Measurements from ENCODE around the gene ARHGEF17. TPM values are rescaled to one million over a fixed set of nuclear protein-coding genes. Genes with fewer than 3 reads are reported as not detected.

The ARHGEF17 gene
- total RNA-seq, 4 donors from 2014 or later, result 10.2 to 18.8 (median 14.7) TPM

GRCh38 chr11:73366265-73366610 lies 58.2 kb downstream of the ARHGEF17 start:
- no peak overlapping the region for H3K4me3 ChIP-seq (ENCODE audit: low read depth, poor library complexity, severe bottlenecking)
- TF ChIP-seq POLR2A (IDR thresholded peaks at IDR 0.05) (no peak), CTCF (IDR thresholded peaks at IDR 0.05) (no peak)
- DNase-seq (ENCODE audit: low spot score in 2 of 2), result no peak
- WGBS, 2 donors, result 90 to 96% methylated on average over 4 of the region's 4 CpGs
- intact Hi-C loops (cut with DNase I; ENCODE audit: low total_unique reads), result no loop called here

GRCh38 chr11:73366953-73367352 lies 58.9 kb downstream of the ARHGEF17 start:
- 73 to 76% methylated on average over 6 of the region's 6 CpGs for WGBS, 2 donors
- intact Hi-C loops (cut with DNase I; ENCODE audit: low total_unique reads), result no loop called here
- TF ChIP-seq POLR2A (IDR thresholded peaks at IDR 0.05) (no peak), CTCF (IDR thresholded peaks at IDR 0.05) (no peak)
- no peak for DNase-seq (ENCODE audit: low spot score in 2 of 2)
- no peak overlapping the region for H3K4me3 ChIP-seq (ENCODE audit: low read depth, poor library complexity, severe bottlenecking)

GRCh38 chr11:73367482-73368024 lies 59.5 kb downstream of the ARHGEF17 start:
- TF ChIP-seq CTCF (IDR thresholded peaks at IDR 0.05), result no peak
- intact Hi-C loops (cut with DNase I; ENCODE audit: low total_unique reads), result no loop called here
- DNase-seq (ENCODE audit: low spot score in 2 of 2), result no peak
- WGBS, 2 donors, result 74 to 79% methylated on average over 17 to 18 of the region's 20 CpGs
- H3K4me3 ChIP-seq (ENCODE audit: low read depth, poor library complexity, severe bottlenecking), result no peak overlapping the region

- no peak for DNase-seq (ENCODE audit: low spot score in 2 of 2)
- TF ChIP-seq POLR2A (IDR thresholded peaks at IDR 0.05) (no peak), CTCF (IDR thresholded peaks at IDR 0.05) (no peak)
- H3K4me3 ChIP-seq (ENCODE audit: low read depth, poor library complexity, severe bottlenecking), result no peak overlapping the region
- WGBS, 2 donors, result 68 to 69% methylated on average over 6 of the region's 6 CpGs
- intact Hi-C loops (cut with DNase I; ENCODE audit: low total_unique reads), result no loop called here
Measured at GRCh38 chr11:73372375-73372993, 64.4 kb downstream of the ARHGEF17 start.

- intact Hi-C loops (cut with DNase I; ENCODE audit: low total_unique reads), result no loop called here
- DNase-seq (ENCODE audit: low spot score in 2 of 2), result no peak
- WGBS, 2 donors, result 61 to 80% methylated on average over 4 of the region's 4 CpGs
- no peak for TF ChIP-seq CTCF (IDR thresholded peaks at IDR 0.05)
- TF ChIP-seq POLR2A (IDR thresholded peaks at IDR 0.05), result no peak
- H3K4me3 ChIP-seq (ENCODE audit: low read depth, poor library complexity, severe bottlenecking), result no peak overlapping the region
Measured at GRCh38 chr11:73374151-73374550, 66.1 kb downstream of the ARHGEF17 start.

- TF ChIP-seq CTCF (IDR thresholded peaks at IDR 0.05), result no peak
- no peak for TF ChIP-seq POLR2A (IDR thresholded peaks at IDR 0.05)
- WGBS, 2 donors, result 63 to 66% methylated on average over 6 of the region's 6 CpGs
- intact Hi-C loops (cut with DNase I; ENCODE audit: low total_unique reads), result no loop called here
- DNase-seq (ENCODE audit: low spot score in 2 of 2), result no peak
- no peak overlapping the region for H3K4me3 ChIP-seq (ENCODE audit: low read depth, poor library complexity, severe bottlenecking)
Measured at GRCh38 chr11:73375830-73376159, 67.7 kb downstream of the ARHGEF17 start.

Measured in lower leg skin (tissue), 4 donors.